PFSK-1 (cell line): ENCODE measurements around the gene PSMC4.

Source experiments
- FOXP2 ChIP-seq: optimal IDR thresholded peaks from 2 replicates; pipeline ENCODE3; 2011; ENCODE audit warnings: borderline replicate concordance, control low read depth, inconsistent platforms; ENCODE audit not compliant: insufficient read depth; ENCODE audit errors: extremely low read length, extremely low read depth
- POLR2AphosphoS5 ChIP-seq: IDR thresholded peaks from 2 replicates; pipeline ENCODE4 v1.6.1; 2012; ENCODE audit warnings: low read depth, mild to moderate bottlenecking, control low read depth, low read length, moderate library complexity
- REST ChIP-seq, 2 experiments: IDR thresholded peaks; 2 replicates each; pipeline versions ENCODE4 v1.6.1 to v1.8.0; 2011 to 2012; ENCODE audit warnings: low read depth in 2 of 2, low read length in 2 of 2, control low read depth in 1 of 2, inconsistent platforms in 1 of 2, mild to moderate bottlenecking in 1 of 2, moderate library complexity in 1 of 2; ENCODE audit not compliant: insufficient read depth in 1 of 2
- SIN3A ChIP-seq: IDR thresholded peaks from 2 replicates; pipeline ENCODE4 v1.6.1; 2012; ENCODE audit warnings: mild to moderate bottlenecking, low read length, moderate library complexity, borderline replicate concordance; ENCODE audit not compliant: insufficient read depth
- TAF1 ChIP-seq: IDR thresholded peaks from 2 replicates; pipeline ENCODE4 v1.6.1; 2012; ENCODE audit warnings: low read length, control low read depth, borderline replicate concordance; ENCODE audit not compliant: insufficient read depth

Gene PSMC4

DNA sequence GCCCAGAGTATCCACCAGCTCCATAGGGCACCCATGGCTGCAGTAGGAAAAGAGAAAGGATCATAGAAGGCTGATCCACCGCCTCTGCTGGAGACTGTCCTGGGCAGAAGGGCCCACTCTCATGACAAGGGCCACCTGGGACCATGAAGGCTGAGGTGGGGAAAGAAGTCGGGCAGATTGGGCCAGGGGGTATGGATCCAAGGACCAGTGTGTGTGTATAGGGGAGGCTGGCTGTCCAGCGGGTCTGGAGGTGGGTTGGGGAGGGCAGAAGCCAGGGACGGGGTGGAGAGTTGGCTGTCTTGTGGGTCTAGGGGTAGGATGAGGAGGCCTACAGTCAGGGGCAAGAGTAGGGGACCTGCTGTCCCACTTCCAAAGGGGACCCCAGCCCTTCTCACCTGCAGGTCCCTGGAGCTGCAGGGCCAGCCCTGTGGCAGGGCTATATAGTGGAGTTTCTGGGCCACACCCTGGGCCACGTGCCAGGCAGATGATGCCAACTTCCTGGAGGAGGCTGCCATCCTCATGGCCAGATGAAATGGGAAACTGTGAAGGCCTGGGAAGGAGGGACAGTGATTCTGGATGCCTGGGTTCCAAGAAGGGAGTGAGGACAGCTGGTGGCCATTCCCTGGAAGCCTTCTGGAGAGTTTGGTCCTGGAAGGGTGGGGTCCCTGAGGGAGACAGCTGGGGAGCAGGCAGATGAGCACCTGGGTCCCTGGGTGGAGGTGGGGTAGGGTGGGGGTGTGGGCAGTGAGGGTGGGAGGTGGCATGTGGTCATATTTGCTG, 36.2 kb upstream of the PSMC4 start, which contains the start of gene FCGBP:
Gene FCGBP (minus strand): TSS at position 51 of the 780 bp plus-strand sequence.
- TF ChIP-seq SIN3A (no peak), POLR2AphosphoS5 (no peak), FOXP2 (no peak), TAF1 (no peak), REST (IDR thresholded peaks at IDR 0.05; ENCODE audit: insufficient read depth in 1 of 2, low read depth in 2 of 2, low read length in 2 of 2) (no peak)

- no peak for TF ChIP-seq POLR2AphosphoS5
- TF ChIP-seq TAF1 = no peak
- no peak for TF ChIP-seq SIN3A
- TF ChIP-seq REST (IDR thresholded peaks at IDR 0.05; ENCODE audit: insufficient read depth in 1 of 2, low read depth in 2 of 2, low read length in 2 of 2) = no peak
- no peak for TF ChIP-seq FOXP2
Observed at GRCh38 chr19:39935364-39935661, 35.7 kb upstream of the PSMC4 start.

DNA sequence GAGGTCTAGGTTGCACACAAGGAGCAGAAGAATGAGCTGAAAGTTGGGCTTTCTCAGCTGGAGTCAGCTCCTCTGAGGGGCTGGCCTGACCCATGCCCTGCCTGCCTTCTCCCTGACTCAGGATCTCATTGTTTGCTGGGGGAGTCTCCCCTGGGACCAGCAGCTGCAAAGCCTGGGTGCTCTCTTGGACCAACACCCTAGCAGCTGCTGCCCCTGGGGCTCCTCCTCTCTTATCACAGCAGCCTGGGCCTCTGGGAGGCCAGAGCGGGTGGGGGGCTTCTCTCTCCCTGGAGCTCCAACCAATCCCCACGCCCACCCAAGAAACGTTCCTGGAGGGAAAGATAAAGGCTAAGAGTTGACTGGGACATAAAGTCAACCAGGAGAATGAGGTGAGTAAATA, 34.9 kb upstream of the PSMC4 start:
- TF ChIP-seq REST (IDR thresholded peaks at IDR 0.05; ENCODE audit: insufficient read depth in 1 of 2, low read depth in 2 of 2, low read length in 2 of 2) (no peak), SIN3A (no peak), FOXP2 (no peak), POLR2AphosphoS5 (no peak)

DNA sequence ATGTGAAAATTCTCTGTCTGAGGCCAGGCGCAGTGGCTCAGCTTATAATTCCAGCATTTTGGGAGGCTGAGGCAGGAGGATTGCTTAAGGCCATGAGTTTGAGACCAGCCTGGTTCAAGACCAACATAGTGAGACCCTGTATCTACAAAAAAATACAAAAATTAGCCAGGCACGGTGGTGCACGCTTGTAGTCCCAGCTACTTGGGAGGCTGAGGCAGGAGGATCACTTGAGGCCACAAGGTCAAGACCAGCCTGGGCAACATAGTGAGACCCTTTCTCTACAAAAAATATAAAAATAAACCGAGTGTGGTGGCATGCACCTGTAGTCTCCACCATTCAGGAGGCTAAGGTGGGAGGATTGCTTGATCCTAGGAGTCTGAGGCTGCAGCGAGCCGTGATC, 34.3 kb upstream of the PSMC4 start:
- TF ChIP-seq FOXP2 (no peak), REST (IDR thresholded peaks at IDR 0.05; ENCODE audit: insufficient read depth in 1 of 2, low read depth in 2 of 2, low read length in 2 of 2) (no peak), TAF1 (no peak), POLR2AphosphoS5 (no peak)
